ENCODE results near the gene SPTB. TPM values are rescaled to one million over a fixed set of nuclear protein-coding genes. Genes with fewer than 3 reads are reported as not detected.

The SPTB gene
- total RNA-seq, 1 experiment from 2014 or later = 2.3 TPM

DNA sequence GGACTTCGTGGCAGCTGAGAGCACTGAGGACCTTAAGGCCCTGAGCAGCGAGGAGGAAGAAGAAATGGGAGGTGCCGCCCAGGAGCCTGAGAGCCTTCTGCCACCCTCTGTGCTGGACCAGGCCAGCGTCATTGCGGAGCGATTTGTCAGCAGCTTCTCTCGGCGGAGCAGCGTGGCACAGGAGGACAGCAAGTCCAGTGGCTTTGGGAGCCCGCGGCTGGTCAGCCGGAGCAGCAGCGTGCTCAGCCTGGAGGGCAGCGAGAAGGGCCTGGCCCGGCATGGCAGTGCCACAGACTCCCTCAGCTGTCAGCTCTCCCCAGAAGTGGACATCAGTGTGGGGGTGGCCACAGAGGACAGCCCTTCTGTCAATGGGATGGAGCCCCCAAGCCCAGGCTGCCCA is 138.5 kb downstream of the SPTB start:
- H3K9me3 Mint-ChIP-seq = no peaks in the 10 kb centered on the region
- Histone ChIP-seq H3K14ac (ENCODE audit: insufficient read depth, low read length) (no peak overlapping the region), H3K9me3 (ENCODE audit: control insufficient read depth, low read depth, low read length) (no peaks in the 10 kb centered on the region), H3K4me2 (ENCODE audit: insufficient read depth, insufficient read length, low read length) (no peak overlapping the region), H2BK12ac (ENCODE audit: insufficient read length, low read depth, low read length) (no peak overlapping the region), H3K4me1 (ENCODE audit: insufficient read depth, low read length) (no peaks in the 10 kb centered on the region; the same call in 1 of the 2 replicates), H3T11ph (ENCODE audit: low read length) (no peak overlapping the region), H4K91ac (ENCODE audit: insufficient read length, low read depth, low read length) (no peak overlapping the region), H2BK5ac (ENCODE audit: insufficient read length, low read length) (no peak overlapping the region), H2BK20ac (ENCODE audit: low read depth, low read length, poor library complexity, severe bottlenecking) (no peak overlapping the region), H2AK5ac (ENCODE audit: insufficient read length, low read length) (no peak overlapping the region), H3K23ac (ENCODE audit: insufficient read length, low read depth, low read length) (no peak overlapping the region), H3K4ac (ENCODE audit: low read depth, low read length) (no peak overlapping the region), H2AFZ (ENCODE audit: low read length) (no peak overlapping the region), H2BK15ac (ENCODE audit: low read depth, low read length) (no peak overlapping the region), H4K5ac (ENCODE audit: insufficient read length, low read depth, low read length) (no peak overlapping the region), H4K20me1 (ENCODE audit: control insufficient read depth, insufficient read depth, insufficient read length) (no peaks in the 10 kb centered on the region), H3K27me3 (ENCODE audit: insufficient read depth, low read length) (no peaks in the 10 kb centered on the region), H2BK120ac (ENCODE audit: low read depth, low read length, poor library complexity, severe bottlenecking) (no peak overlapping the region), H3K9ac (ENCODE audit: extremely low read depth, insufficient read length, low read length) (no peak overlapping the region), H3K79me1 (ENCODE audit: insufficient read depth, low read depth, low read length, poor library complexity, severe bottlenecking) (no peaks in the 10 kb centered on the region), H3K56ac (ENCODE audit: insufficient read length, low read depth, low read length) (no peak overlapping the region), H3K23me2 (ENCODE audit: insufficient read length, low read depth, low read length, poor library complexity, severe bottlenecking) (no peaks in the 10 kb centered on the region), H3K79me2 (ENCODE audit: insufficient read depth, low read length) (no peaks in the 10 kb centered on the region), H3K27ac (ENCODE audit: insufficient read length, low read depth, low read length) (no peak overlapping the region), H3K18ac (ENCODE audit: insufficient read length, low read depth, low read length) (no peak overlapping the region), H4K8ac (replicated peaks; ENCODE audit: insufficient read length, low read depth, low read length) (no peak overlapping the region)
- H3K27ac Mint-ChIP-seq = no peak overlapping the region
- H3K4me3 Mint-ChIP-seq = no peak overlapping the region
- no peak for DNase-seq
- H3K4me1 Mint-ChIP-seq = peaks cover 9 to 17% of the 10 kb centered on the region in 2 experiments
- no peaks in the 10 kb centered on the region for H3K27me3 Mint-ChIP-seq (ENCODE audit: low read depth)
- TF ChIP-seq, protein P1, sequence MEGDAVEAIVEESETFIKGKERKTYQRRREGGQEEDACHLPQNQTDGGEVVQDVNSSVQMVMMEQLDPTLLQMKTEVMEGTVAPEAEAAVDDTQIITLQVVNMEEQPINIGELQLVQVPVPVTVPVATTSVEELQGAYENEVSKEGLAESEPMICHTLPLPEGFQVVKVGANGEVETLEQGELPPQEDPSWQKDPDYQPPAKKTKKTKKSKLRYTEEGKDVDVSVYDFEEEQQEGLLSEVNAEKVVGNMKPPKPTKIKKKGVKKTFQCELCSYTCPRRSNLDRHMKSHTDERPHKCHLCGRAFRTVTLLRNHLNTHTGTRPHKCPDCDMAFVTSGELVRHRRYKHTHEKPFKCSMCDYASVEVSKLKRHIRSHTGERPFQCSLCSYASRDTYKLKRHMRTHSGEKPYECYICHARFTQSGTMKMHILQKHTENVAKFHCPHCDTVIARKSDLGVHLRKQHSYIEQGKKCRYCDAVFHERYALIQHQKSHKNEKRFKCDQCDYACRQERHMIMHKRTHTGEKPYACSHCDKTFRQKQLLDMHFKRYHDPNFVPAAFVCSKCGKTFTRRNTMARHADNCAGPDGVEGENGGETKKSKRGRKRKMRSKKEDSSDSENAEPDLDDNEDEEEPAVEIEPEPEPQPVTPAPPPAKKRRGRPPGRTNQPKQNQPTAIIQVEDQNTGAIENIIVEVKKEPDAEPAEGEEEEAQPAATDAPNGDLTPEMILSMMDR (conservative IDR thresholded peaks at IDR 0.05) = no peak
- WGBS (ENCODE audit: extremely low coverage, insufficient read length, low lambda C conversion rate) = no CpG with 5 or more reads among the region's 15 CpGs
- peaks cover 39 to 61% (median 50%) of the 10 kb centered on the region in 3 experiments for H3K36me3 Mint-ChIP-seq (ENCODE audit: insufficient read depth in 1 of 3, low read depth in 3 of 3)
